ENCODE measurements around the gene GALNT9. TPM values are rescaled to one million over a fixed set of nuclear protein-coding genes. Genes with fewer than 3 reads are reported as not detected.

The GALNT9 gene
- total and polyA plus RNA-seq, 12 donors = 0.01 to 0.19 TPM; not detected in 10

- Histone ChIP-seq H3K4me3 (no peak overlapping the region), H3K27me3 (peaks cover 9 to 80% (median 71%) of the 10 kb centered on the region in 7 donors), H3K9me3 (peaks cover 0 to 5% (median 0%) of the 10 kb centered on the region in 11 donors), H3K4me1 (peaks cover 0 to 8% (median 0%) of the 10 kb centered on the region in 9 donors), H3K27ac (no peak overlapping the region), H3K36me3 (no peaks in the 10 kb centered on the region)
- no peak for TF ChIP-seq CTCF (IDR thresholded peaks at IDR 0.05)
- DNase-seq (no peak), ATAC-seq (no peak)
- WGBS, 2 donors = 77% methylated on average over 13 of the region's 13 CpGs
- intact Hi-C loops (cut with DNase I) = no loop called here
These were observed 3.9 kb upstream of the GALNT9 start for GRCh38 chr12:132333273-132333672.

GRCh38 chr12:132330549-132330881 is 1.1 kb upstream of the GALNT9 start:
- ATAC-seq = no peak
- H3K4me3 ChIP-seq = no peak overlapping the region
- peaks cover 12 to 94% (median 77%) of the 10 kb centered on the region in 7 donors for H3K27me3 ChIP-seq
- WGBS, 2 donors = 85 to 90% methylated on average over 5 of the region's 5 CpGs
- TF ChIP-seq CTCF (IDR thresholded peaks at IDR 0.05) = no peak
- intact Hi-C loops (cut with DNase I) = no loop called here
- H3K27ac ChIP-seq = no peak overlapping the region
- H3K4me1 ChIP-seq = peaks cover 0 to 21% (median 5%) of the 10 kb centered on the region in 9 donors
- no peak for DNase-seq
- H3K9me3 ChIP-seq = no peaks in the 10 kb centered on the region
- no peaks in the 10 kb centered on the region for H3K36me3 ChIP-seq

- Histone ChIP-seq H3K27me3 (peaks cover 12 to 94% (median 80%) of the 10 kb centered on the region in 7 donors), H3K4me3 (no peak overlapping the region), H3K9me3 (no peaks in the 10 kb centered on the region), H3K27ac (no peak overlapping the region), H3K4me1 (peaks cover 0 to 21% (median 5%) of the 10 kb centered on the region in 9 donors), H3K36me3 (no peaks in the 10 kb centered on the region)
- DNase-seq (no peak), ATAC-seq (no peak)
- WGBS, 2 donors = 7 to 13% methylated on average over 29 to 47 of the region's 49 CpGs
- intact Hi-C loops (cut with DNase I) = no loop called here
- no peak for TF ChIP-seq CTCF (IDR thresholded peaks at IDR 0.05)
These were observed 545 bp upstream of the GALNT9 start for GRCh38 chr12:132329720-132330548.

- no peak for TF ChIP-seq CTCF (IDR thresholded peaks at IDR 0.05)
- ATAC-seq (no peak), DNase-seq (no peak)
- Histone ChIP-seq H3K27me3 (peaks cover 12 to 94% (median 91%) of the 10 kb centered on the region in 7 donors), H3K27ac (no peak overlapping the region), H3K4me3 (no peak overlapping the region), H3K36me3 (no peaks in the 10 kb centered on the region), H3K4me1 (peaks cover 0 to 21% (median 5%) of the 10 kb centered on the region in 9 donors), H3K9me3 (no peaks in the 10 kb centered on the region)
- WGBS, 2 donors = 55 to 59% methylated on average over 34 of the region's 34 CpGs
- intact Hi-C loops (cut with DNase I) = no loop called here
These were observed 933 bp downstream of the GALNT9 start for GRCh38 chr12:132328282-132329029.

All from heart right ventricle (tissue), 16 donors.